ENCODE data around the gene CUEDC1. TPM values are rescaled to one million over a fixed set of nuclear protein-coding genes. Genes with fewer than 3 reads are reported as not detected.

The CUEDC1 gene
- total and polyA plus RNA-seq, 2 experiments from 2014 or later: 11.6 to 23.3 TPM

DNA sequence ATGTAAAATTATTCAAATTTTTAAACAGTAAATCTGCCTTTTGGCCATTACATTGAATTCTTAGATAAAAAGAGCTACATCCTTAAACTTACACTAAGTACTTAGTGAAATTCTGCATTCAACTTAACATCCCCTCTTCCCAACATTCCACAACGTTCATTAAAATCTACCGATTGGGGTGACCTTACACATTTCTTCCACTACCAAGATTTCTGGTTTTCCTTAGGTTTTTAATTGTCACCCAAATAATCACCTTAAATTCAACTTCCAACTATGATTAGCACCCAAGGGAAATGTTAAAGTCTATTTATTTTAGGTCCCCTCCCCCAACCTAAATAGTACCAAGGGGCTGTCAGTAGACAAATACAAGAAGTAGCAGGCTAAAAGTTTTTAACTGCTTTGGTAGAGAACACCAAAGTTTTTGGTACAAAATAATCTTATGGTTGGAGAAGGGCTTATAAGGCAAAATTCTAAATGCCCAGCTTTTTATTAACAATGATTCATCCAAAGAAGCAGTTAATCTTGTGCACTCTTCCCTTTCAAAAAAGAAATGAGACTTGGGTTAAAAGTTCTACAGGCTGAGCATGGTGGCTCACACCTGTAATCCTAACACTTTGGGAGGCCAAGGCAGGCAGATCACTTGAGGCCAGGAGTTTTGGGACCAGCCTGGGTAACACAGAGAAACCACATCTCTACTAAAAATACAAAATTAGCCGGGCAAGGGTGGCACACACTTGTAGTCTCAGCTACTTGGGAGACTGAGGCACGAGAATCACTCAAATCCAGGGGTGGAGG is 47.1 kb upstream of the CUEDC1 start:
- no peak overlapping the region for H3K4me2 ChIP-seq
- no peaks in the 10 kb centered on the region for H3K27me3 ChIP-seq
- H3K9me3 ChIP-seq (ENCODE audit: low read depth): no peaks in the 10 kb centered on the region
- H2AFZ ChIP-seq: no peak overlapping the region
- no peak overlapping the region for H3K4me3 ChIP-seq
- no peak for DNase-seq (ENCODE audit: low spot score)
- H3K79me2 ChIP-seq: peaks cover 74% of the 10 kb centered on the region
- no peaks in the 10 kb centered on the region for H3K9me2 ChIP-seq (replicated peaks; ENCODE audit: insufficient read depth)
- peaks cover 64% of the 10 kb centered on the region for H4K20me1 ChIP-seq (ENCODE audit: insufficient read depth, poor library complexity, severe bottlenecking)
- H3K4me1 ChIP-seq (ENCODE audit: insufficient read depth): peaks cover 29% of the 10 kb centered on the region
- peak overlapping the region; percentile 2 for H3K27ac ChIP-seq
- TF ChIP-seq EZH2phosphoT487 (IDR thresholded peaks at IDR 0.05; ENCODE audit: low read depth, severe bottlenecking, unreplicated experiment): no peak
- TF ChIP-seq, protein P1, sequence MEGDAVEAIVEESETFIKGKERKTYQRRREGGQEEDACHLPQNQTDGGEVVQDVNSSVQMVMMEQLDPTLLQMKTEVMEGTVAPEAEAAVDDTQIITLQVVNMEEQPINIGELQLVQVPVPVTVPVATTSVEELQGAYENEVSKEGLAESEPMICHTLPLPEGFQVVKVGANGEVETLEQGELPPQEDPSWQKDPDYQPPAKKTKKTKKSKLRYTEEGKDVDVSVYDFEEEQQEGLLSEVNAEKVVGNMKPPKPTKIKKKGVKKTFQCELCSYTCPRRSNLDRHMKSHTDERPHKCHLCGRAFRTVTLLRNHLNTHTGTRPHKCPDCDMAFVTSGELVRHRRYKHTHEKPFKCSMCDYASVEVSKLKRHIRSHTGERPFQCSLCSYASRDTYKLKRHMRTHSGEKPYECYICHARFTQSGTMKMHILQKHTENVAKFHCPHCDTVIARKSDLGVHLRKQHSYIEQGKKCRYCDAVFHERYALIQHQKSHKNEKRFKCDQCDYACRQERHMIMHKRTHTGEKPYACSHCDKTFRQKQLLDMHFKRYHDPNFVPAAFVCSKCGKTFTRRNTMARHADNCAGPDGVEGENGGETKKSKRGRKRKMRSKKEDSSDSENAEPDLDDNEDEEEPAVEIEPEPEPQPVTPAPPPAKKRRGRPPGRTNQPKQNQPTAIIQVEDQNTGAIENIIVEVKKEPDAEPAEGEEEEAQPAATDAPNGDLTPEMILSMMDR (IDR thresholded peaks at IDR 0.05; ENCODE audit: poor library complexity): no peak
- TF ChIP-seq EZH2 (IDR thresholded peaks at IDR 0.05; ENCODE audit: borderline replicate concordance): no peak
- H3K36me3 ChIP-seq (replicated peaks; ENCODE audit: insufficient read depth, low read depth): peaks cover 12% of the 10 kb centered on the region
- 85% methylated on average over 4 of the region's 4 CpGs for WGBS (ENCODE audit: low lambda C conversion rate, missing lambda C conversion rate)

DNA sequence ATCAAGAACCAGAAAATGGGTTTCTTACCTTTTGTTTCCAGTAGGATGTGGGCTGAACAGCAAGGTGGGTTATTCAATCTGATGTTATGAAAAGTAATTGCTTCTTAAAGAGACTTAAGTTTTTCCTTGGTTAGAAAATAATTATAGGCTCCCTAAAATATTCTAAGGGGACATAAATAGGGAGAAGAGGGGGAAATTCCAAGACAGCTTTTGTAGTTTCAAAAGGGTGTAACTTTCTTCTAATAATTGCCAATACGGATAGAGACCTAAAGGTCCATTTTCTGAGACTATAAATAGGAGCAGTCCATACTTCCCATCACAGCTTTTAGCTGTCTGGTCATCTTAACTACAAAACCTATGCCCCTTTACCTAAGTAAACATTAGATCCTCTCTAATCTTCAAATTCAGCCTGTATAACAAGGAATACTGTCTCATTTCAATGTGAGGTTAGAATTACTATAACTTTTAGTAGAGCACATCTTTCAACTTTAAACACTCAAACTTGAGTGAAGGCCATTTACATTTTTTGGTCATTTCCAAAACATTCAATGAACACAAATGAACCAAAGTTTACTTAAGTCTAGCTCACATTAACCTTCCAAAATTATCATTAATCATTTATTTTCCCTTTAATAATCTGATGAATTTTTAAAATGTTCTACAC is 46.4 kb upstream of the CUEDC1 start:
- 79% methylated on average over 1 of the region's 1 CpG for WGBS (ENCODE audit: low lambda C conversion rate, missing lambda C conversion rate)
- Histone ChIP-seq H3K27me3 (no peaks in the 10 kb centered on the region), H3K36me3 (replicated peaks; ENCODE audit: insufficient read depth, low read depth) (peaks cover 12% of the 10 kb centered on the region), H3K4me3 (no peak overlapping the region), H3K4me1 (ENCODE audit: insufficient read depth) (peaks cover 29% of the 10 kb centered on the region), H3K79me2 (peaks cover 71% of the 10 kb centered on the region), H3K4me2 (no peak overlapping the region), H2AFZ (no peak overlapping the region), H4K20me1 (ENCODE audit: insufficient read depth, poor library complexity, severe bottlenecking) (peaks cover 64% of the 10 kb centered on the region), H3K9me3 (ENCODE audit: low read depth) (no peaks in the 10 kb centered on the region), H3K9me2 (replicated peaks; ENCODE audit: insufficient read depth) (no peaks in the 10 kb centered on the region), H3K27ac (peak overlapping the region; percentile 2)
- TF ChIP-seq EZH2phosphoT487 (IDR thresholded peaks at IDR 0.05; ENCODE audit: low read depth, severe bottlenecking, unreplicated experiment) (no peak), EZH2 (IDR thresholded peaks at IDR 0.05; ENCODE audit: borderline replicate concordance) (no peak)
- TF ChIP-seq, protein P1 (IDR thresholded peaks at IDR 0.05; ENCODE audit: poor library complexity): no peak
- no peak for DNase-seq (ENCODE audit: low spot score)

DNA sequence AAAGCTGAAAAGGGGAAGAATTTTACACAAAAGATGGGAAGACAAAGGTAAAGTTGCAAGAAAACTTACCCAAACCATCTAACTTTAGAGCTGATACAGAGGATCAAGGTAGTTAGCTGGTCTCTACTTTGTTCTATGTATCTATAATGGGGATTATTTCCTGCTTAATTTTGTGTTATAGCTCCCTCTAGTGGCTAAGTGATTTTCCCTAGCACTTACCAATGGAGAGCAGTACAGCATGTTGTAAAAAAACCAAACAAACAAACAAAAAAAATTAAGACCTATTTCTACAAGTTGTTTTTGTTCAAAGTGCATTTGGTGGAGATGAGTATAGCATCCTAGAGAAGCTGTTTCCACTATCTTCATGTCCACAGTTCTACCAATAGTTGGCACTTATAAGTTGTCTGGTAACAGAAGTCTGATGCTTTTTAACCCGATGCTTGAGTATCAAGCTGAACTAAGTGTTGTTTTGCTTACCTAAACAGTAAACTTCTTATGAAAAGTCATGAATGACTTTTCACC is 44.3 kb upstream of the CUEDC1 start:
- H3K4me2 ChIP-seq: no peak overlapping the region
- peaks cover 12% of the 10 kb centered on the region for H3K36me3 ChIP-seq (replicated peaks; ENCODE audit: insufficient read depth, low read depth)
- H3K27me3 ChIP-seq: no peaks in the 10 kb centered on the region
- no peaks in the 10 kb centered on the region for H3K9me2 ChIP-seq (replicated peaks; ENCODE audit: insufficient read depth)
- no peak overlapping the region for H3K4me3 ChIP-seq
- no peaks in the 10 kb centered on the region for H3K9me3 ChIP-seq (ENCODE audit: low read depth)
- H3K79me2 ChIP-seq: peaks cover 51% of the 10 kb centered on the region
- H3K27ac ChIP-seq: no peak overlapping the region
- peaks cover 46% of the 10 kb centered on the region for H4K20me1 ChIP-seq (ENCODE audit: insufficient read depth, poor library complexity, severe bottlenecking)
- no peak overlapping the region for H2AFZ ChIP-seq
- H3K4me1 ChIP-seq (ENCODE audit: insufficient read depth): peaks cover 16% of the 10 kb centered on the region
- peak; percentile 82 for DNase-seq (ENCODE audit: low spot score)
- 76% methylated on average over 1 of the region's 1 CpG for WGBS (ENCODE audit: low lambda C conversion rate, missing lambda C conversion rate)
- TF ChIP-seq, protein P1 (IDR thresholded peaks at IDR 0.05; ENCODE audit: poor library complexity): peak; percentile 87
- no peak for TF ChIP-seq EZH2phosphoT487 (IDR thresholded peaks at IDR 0.05; ENCODE audit: low read depth, severe bottlenecking, unreplicated experiment)
- no peak for TF ChIP-seq EZH2 (IDR thresholded peaks at IDR 0.05; ENCODE audit: borderline replicate concordance)

Measured in hepatocyte (in vitro differentiated cells).